Right atrium auricular region (tissue), 2 donors: ENCODE measurements around the gene KIF4A. TPM values are rescaled to one million over a fixed set of nuclear protein-coding genes. Genes with fewer than 3 reads are reported as not detected.
A peak's percentile ranks its signal among the peaks of the same experiment; 100 is the strongest.

Experiments used
- DNase-seq: peaks from one replicate; pipeline ENCODE4 v3.0.0-alpha.2; 2019; ENCODE audit warnings: low spot score
- H3K27ac ChIP-seq, 2 donors: fragments of 200-600 bp; sonication (generic); 1 replicate in 1 of 2; 2 replicates in 1 of 2; pipeline ENCODE4 v1.5.1; 2016 to 2019
- H3K27me3 ChIP-seq, 2 donors: fragments of 200-600 bp; sonication (generic); one replicate each; pipeline versions ENCODE4 v1.5.1 to v1.6.0; 2017 to 2019
- H3K36me3 ChIP-seq: fragments of 200-600 bp; sonication (generic); one replicate; pipeline ENCODE4 v1.5.1; 2016
- H3K4me1 ChIP-seq, 2 donors: fragments of 200-600 bp; sonication (generic); one replicate each; pipeline versions ENCODE4 v1.5.1 to v1.6.0; 2017 to 2019
- H3K4me3 ChIP-seq, 2 donors: fragments of 200-600 bp; sonication (generic); 1 replicate in 1 of 2; 2 replicates in 1 of 2; pipeline ENCODE4 v1.5.1; 2017 to 2019; ENCODE audit warnings: mild to moderate bottlenecking in 1 of 2, moderate library complexity in 1 of 2
- H3K9me3 ChIP-seq, 2 donors: fragments of 200-600 bp; sonication (generic); one replicate each; pipeline ENCODE4 v1.5.1; 2019
- CTCF ChIP-seq, 2 donors: fragments of 200-600 bp; sonication (generic); IDR thresholded peaks; one replicate each; pipeline ENCODE4 v1.5.1; 2019; ENCODE audit warnings: antibody characterized with exemption in 2 of 2
- total RNA-seq, 2 donors: library from RNA; depleted of rRNA; stranded (reverse); fragments of >200 nt; gene quantifications; one replicate each; pipeline ENCODE4 v1.1.0, GENCODE V29; 2016

The KIF4A gene
- total RNA-seq, 2 donors from 2014 or later: 0.08 to 0.41 TPM

GRCh38 chrX:70411475-70411874 lies 121.6 kb downstream of the KIF4A start:
- no peak overlapping the region for H3K4me3 ChIP-seq
- no peak for DNase-seq
- H3K4me1 ChIP-seq: no peaks in the 10 kb centered on the region
- no peaks in the 10 kb centered on the region for H3K27me3 ChIP-seq
- no peak for TF ChIP-seq CTCF (IDR thresholded peaks at IDR 0.05)
- H3K36me3 ChIP-seq: no peaks in the 10 kb centered on the region
- no peak overlapping the region for H3K27ac ChIP-seq
- no peaks in the 10 kb centered on the region for H3K9me3 ChIP-seq

- Histone ChIP-seq H3K4me3 (no peak overlapping the region), H3K27me3 (no peaks in the 10 kb centered on the region), H3K36me3 (no peaks in the 10 kb centered on the region), H3K4me1 (no peaks in the 10 kb centered on the region), H3K27ac (no peak overlapping the region), H3K9me3 (no peaks in the 10 kb centered on the region)
- no peak for TF ChIP-seq CTCF (IDR thresholded peaks at IDR 0.05)
- no peak for DNase-seq
Observed at GRCh38 chrX:70421618-70422017, 131.7 kb downstream of the KIF4A start.

GRCh38 chrX:70422851-70423341 lies 133.0 kb downstream of the KIF4A start, which contains the start of gene GDPD2:
TSS of gene GDPD2 (plus strand) at chrX:70423314. CDS start at chrX:70424985, 1,671 bp downstream.
- Histone ChIP-seq H3K4me3 (no peak within 1 kb of the TSS), H3K27ac (no peak within 1 kb of the TSS), H3K4me1 (no peaks in the 10 kb centered on the region), H3K27me3 (no peaks in the 10 kb centered on the region), H3K36me3 (no peaks in the 10 kb centered on the region), H3K9me3 (no peaks in the 10 kb centered on the region)
- TF ChIP-seq CTCF (IDR thresholded peaks at IDR 0.05): peak in 1 of 2 donors; percentile 32
- DNase-seq: no peak

- no peak for TF ChIP-seq CTCF (IDR thresholded peaks at IDR 0.05)
- no peaks in the 10 kb centered on the region for H3K36me3 ChIP-seq
- H3K27me3 ChIP-seq: no peaks in the 10 kb centered on the region
- H3K4me3 ChIP-seq: no peak overlapping the region
- no peaks in the 10 kb centered on the region for H3K4me1 ChIP-seq
- no peak for DNase-seq
- H3K9me3 ChIP-seq: no peaks in the 10 kb centered on the region
- no peak overlapping the region for H3K27ac ChIP-seq
Observed at GRCh38 chrX:70423936-70424675, 134.2 kb downstream of the KIF4A start.

GRCh38 chrX:70424801-70425200 lies 134.9 kb downstream of the KIF4A start:
- Histone ChIP-seq H3K27ac (no peak overlapping the region), H3K4me3 (no peak overlapping the region), H3K36me3 (no peaks in the 10 kb centered on the region), H3K27me3 (no peaks in the 10 kb centered on the region), H3K9me3 (no peaks in the 10 kb centered on the region), H3K4me1 (no peaks in the 10 kb centered on the region)
- TF ChIP-seq CTCF (IDR thresholded peaks at IDR 0.05): no peak
- no peak for DNase-seq
